Astrocyte of the cerebellum (primary cell): Measurements from ENCODE around the gene NDRG3.
"Not testable (repeated sequence)": the region's sequence is repeated elsewhere in the genome, so short reads cannot be mapped to it uniquely, and the experiment has no call there.

Source experiments
- DNase-seq: peaks from one replicate; pipeline ENCODE4 v3.0.0-alpha.2; 2011; ENCODE audit warnings: low read depth
- H3K4me3 ChIP-seq: 2 replicates; pipeline ENCODE4 v1.5.1; 2011; ENCODE audit warnings: mild to moderate bottlenecking, low read depth, low read length, moderate library complexity
- CTCF ChIP-seq: IDR thresholded peaks from 2 replicates; pipeline ENCODE4 v1.5.1; 2012; ENCODE audit warnings: low read length, low read depth, moderate library complexity, mild to moderate bottlenecking; ENCODE audit errors: missing control alignments
- in situ Hi-C: cut with HindIII; loops from 2 replicates; pipeline ENCODE4 v1.10.0; 2017; ENCODE audit warnings: low sequenced_read_pairs

NDRG3 gene

GRCh38 chr20:36641506-36641843 lies 104.4 kb downstream of the NDRG3 start:
- no peak overlapping the region for H3K4me3 ChIP-seq
- in situ Hi-C loops: loop anchor here (5.0 kb wide), 1 partner anchor 101 kb away; no protein-coding TSS in a partner anchor
- DNase-seq: no peak
- TF ChIP-seq CTCF: no peak

GRCh38 chr20:36638876-36639400 lies 107.0 kb downstream of the NDRG3 start:
- DNase-seq, H3K4me3 ChIP-seq, in situ Hi-C loops: not testable (repeated sequence)

- H3K4me3 ChIP-seq: no peak overlapping the region
- TF ChIP-seq CTCF: no peak
- in situ Hi-C loops: no loop called here
- DNase-seq: no peak
Measured at GRCh38 chr20:36634342-36634741, 111.5 kb downstream of the NDRG3 start.

- in situ Hi-C loops: no loop called here
- no peak overlapping the region for H3K4me3 ChIP-seq
- no peak for TF ChIP-seq CTCF
Measured at GRCh38 chr20:36633285-36633772, 112.6 kb downstream of the NDRG3 start.

GRCh38 chr20:36632487-36633284 lies 113.2 kb downstream of the NDRG3 start:
- no peak for DNase-seq
- TF ChIP-seq CTCF: no peak
- in situ Hi-C loops: no loop called here
- H3K4me3 ChIP-seq: no peak overlapping the region

More at GRCh38 chr20:36633285-36633772, 112.6 kb downstream of the NDRG3 start:
- DNase-seq: no peak

- in situ Hi-C loops: no loop called here
- no peak for TF ChIP-seq CTCF
- DNase-seq: no peak
- H3K4me3 ChIP-seq: no peak overlapping the region
Measured at GRCh38 chr20:36632147-36632486, 113.8 kb downstream of the NDRG3 start.

- in situ Hi-C loops: no loop called here
- no peak for TF ChIP-seq CTCF
- no peak for DNase-seq
- no peak overlapping the region for H3K4me3 ChIP-seq
Measured at GRCh38 chr20:36631646-36632045, 114.2 kb downstream of the NDRG3 start.
